Progenitor cell of endocrine pancreas (in vitro differentiated cells): ENCODE data around the gene DPCD. TPM values are rescaled to one million over a fixed set of nuclear protein-coding genes. Genes with fewer than 3 reads are reported as not detected.

Experiments
- DNase-seq: peaks from one replicate; pipeline ENCODE4 v3.0.0; 2021; ENCODE audit warnings: low spot score; ENCODE audit not compliant: unreplicated experiment
- H3K27ac Mint-ChIP-seq: 2 replicates; pipeline ENCODE4 v1.8.0; 2021; ENCODE audit warnings: mild to moderate bottlenecking, moderate library complexity, mixed read lengths
- H3K27me3 Mint-ChIP-seq: 2 replicates; pipeline ENCODE4 v1.8.0; 2021; ENCODE audit warnings: mixed read lengths
- H3K36me3 Mint-ChIP-seq: 2 replicates; pipeline ENCODE4 v1.8.0; 2022; ENCODE audit warnings: mixed read lengths; ENCODE audit not compliant: insufficient read depth
- H3K4me1 Mint-ChIP-seq: 2 replicates; pipeline ENCODE4 v1.8.0; 2021; ENCODE audit warnings: low read depth, mixed read lengths
- H3K4me3 Mint-ChIP-seq: 2 replicates; pipeline ENCODE4 v1.8.0; 2021; ENCODE audit warnings: low read depth, mild to moderate bottlenecking, moderate library complexity, mixed read lengths
- H3K9me3 Mint-ChIP-seq: 2 replicates; pipeline ENCODE4 v1.8.0; 2021; ENCODE audit warnings: low read depth, mixed read lengths
- total RNA-seq: library from RNA; stranded (reverse); gene quantifications from 2 replicates; pipeline ENCODE4 v1.2.1, GENCODE V29; 2021
- TF ChIP-seq, protein P1 (sequence below): fragments of 200-600 bp; sonication (generic); IDR thresholded peaks from one replicate; pipeline ENCODE4 v1.5.0; 2021; ENCODE audit warnings: antibody characterized with exemption, mild to moderate bottlenecking; ENCODE audit not compliant: unreplicated experiment

The DPCD gene
- total RNA-seq, 1 donor from 2014 or later: 27.4 TPM

DNA sequence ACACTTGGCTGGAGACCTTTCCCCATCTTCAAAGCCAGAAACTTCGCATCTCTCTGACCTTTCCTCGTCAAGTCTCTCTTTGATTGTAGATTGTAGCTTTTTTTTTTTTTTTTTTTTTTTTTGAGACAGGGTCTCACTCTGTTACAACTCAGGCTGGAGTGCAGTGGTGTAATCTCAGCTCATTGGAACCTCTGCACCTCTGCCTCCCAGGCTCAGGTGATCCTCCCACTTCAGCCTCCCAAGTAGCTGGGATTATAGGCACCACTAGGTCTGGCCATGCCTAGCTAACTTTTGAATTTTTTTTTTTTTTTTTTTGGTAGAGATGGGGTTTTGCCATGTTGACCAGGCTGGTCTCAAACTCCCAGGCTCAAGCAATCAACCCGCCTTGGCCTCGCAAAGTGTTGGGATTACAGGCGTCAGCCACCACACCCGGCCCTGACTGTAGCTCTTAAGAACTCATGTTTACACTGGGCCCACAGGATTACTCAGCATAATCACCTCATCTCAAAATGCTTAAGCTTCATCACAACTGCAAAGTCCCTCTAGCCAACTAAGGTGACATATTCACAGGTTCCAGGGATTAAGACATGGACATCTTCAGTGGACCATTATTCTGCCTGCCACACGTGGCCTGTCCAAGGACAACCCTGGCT, 11.8 kb upstream of the DPCD start:
- H3K4me3 Mint-ChIP-seq: no peak overlapping the region
- peaks cover 3% of the 10 kb centered on the region for H3K9me3 Mint-ChIP-seq
- no peaks in the 10 kb centered on the region for H3K4me1 Mint-ChIP-seq
- peaks cover 17% of the 10 kb centered on the region for H3K27me3 Mint-ChIP-seq
- H3K36me3 Mint-ChIP-seq: peaks cover 3% of the 10 kb centered on the region
- no peak for DNase-seq
- TF ChIP-seq, protein P1, sequence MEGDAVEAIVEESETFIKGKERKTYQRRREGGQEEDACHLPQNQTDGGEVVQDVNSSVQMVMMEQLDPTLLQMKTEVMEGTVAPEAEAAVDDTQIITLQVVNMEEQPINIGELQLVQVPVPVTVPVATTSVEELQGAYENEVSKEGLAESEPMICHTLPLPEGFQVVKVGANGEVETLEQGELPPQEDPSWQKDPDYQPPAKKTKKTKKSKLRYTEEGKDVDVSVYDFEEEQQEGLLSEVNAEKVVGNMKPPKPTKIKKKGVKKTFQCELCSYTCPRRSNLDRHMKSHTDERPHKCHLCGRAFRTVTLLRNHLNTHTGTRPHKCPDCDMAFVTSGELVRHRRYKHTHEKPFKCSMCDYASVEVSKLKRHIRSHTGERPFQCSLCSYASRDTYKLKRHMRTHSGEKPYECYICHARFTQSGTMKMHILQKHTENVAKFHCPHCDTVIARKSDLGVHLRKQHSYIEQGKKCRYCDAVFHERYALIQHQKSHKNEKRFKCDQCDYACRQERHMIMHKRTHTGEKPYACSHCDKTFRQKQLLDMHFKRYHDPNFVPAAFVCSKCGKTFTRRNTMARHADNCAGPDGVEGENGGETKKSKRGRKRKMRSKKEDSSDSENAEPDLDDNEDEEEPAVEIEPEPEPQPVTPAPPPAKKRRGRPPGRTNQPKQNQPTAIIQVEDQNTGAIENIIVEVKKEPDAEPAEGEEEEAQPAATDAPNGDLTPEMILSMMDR: no peak
- H3K27ac Mint-ChIP-seq: no peak overlapping the region

DNA sequence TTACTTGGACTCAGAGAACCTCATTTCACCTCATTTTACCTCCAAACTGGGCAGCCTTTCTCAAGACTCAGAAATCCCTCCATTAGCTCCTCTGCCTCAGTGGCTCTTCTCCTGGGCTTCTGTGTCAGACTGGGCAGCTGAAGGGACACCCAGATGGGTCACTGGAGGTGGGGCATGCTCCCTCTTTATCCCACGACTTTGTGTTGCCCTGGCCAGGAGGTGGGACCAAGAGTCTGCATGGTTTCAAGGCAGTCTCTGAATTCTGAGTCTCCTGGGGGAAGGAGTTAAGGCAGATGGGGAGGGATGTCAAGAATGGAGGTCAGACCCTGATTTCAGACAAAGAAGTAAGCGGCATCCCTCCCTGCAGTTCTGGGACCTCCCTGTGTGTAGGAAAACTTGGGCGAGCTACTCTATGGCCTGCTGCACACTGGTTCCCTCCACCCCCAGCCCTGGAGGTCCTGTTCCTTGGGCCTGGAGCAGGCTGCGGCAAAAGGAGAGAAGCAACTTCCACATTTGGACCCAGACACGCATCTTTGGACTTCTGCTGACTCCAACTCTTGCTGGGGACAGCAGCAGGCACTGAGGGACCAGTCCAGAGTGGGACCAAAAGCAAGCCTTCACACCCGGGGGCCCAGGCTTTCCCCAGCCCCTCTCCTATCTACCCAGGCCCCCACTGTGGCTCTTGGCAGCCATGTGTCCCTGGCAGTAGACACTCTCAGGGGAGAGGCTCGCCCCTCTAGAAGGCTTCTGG, 10.8 kb upstream of the DPCD start:
- Mint-ChIP-seq H3K27ac (no peak overlapping the region), H3K36me3 (peaks cover 3% of the 10 kb centered on the region), H3K27me3 (peaks cover 8% of the 10 kb centered on the region), H3K4me1 (no peaks in the 10 kb centered on the region), H3K4me3 (no peak overlapping the region), H3K9me3 (peaks cover 3% of the 10 kb centered on the region)
- no peak for DNase-seq
- TF ChIP-seq, protein P1: no peak

GRCh38 chr10:101578192-101578591, 9.9 kb upstream of the DPCD start:
- Mint-ChIP-seq H3K27ac (peak overlapping the region; percentile 3), H3K9me3 (no peaks in the 10 kb centered on the region), H3K27me3 (no peaks in the 10 kb centered on the region), H3K36me3 (peaks cover 3% of the 10 kb centered on the region), H3K4me3 (no peak overlapping the region), H3K4me1 (no peaks in the 10 kb centered on the region)
- no peak for DNase-seq
- TF ChIP-seq, protein P1: no peak

DNA sequence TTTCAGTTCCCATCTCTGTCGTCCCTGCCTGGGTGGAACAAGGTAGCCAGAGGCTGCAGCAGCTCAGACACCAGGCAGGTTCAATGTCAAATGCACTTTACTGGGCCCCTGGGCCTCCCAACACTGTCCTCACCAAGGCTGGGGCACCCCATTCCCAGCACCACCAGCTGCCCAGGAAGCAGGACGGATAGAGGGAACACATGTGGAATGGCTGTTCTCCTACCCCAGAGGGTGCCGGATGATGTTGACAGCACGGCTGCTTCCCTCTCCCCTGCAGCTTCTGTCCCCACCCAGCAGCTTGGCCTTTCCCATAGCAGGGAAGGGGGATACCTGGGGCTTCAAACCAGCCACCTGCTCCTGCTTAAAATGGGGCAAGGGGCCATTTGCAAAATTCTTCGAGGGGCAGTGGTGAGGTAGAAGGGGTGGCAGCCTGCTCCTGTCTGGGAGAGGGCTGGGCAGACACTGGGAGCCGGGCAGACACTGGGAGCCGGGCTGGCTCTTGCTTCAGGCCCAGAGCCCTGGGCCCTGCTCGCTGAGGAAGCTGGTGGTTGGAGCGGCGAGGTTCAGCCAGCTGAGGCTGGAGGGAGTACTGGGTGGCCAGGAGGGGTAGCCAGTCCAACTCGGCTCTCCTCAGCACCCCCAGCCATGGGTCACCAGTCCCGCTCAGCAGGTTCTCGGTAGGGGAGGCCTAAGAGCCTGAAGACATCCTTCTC, 9.2 kb upstream of the DPCD start:
- H3K4me3 Mint-ChIP-seq: no peak overlapping the region
- no peaks in the 10 kb centered on the region for H3K27me3 Mint-ChIP-seq
- H3K36me3 Mint-ChIP-seq: peaks cover 3% of the 10 kb centered on the region
- no peak overlapping the region for H3K27ac Mint-ChIP-seq
- no peaks in the 10 kb centered on the region for H3K9me3 Mint-ChIP-seq
- TF ChIP-seq, protein P1: no peak
- no peak for DNase-seq
- H3K4me1 Mint-ChIP-seq: no peaks in the 10 kb centered on the region

GRCh38 chr10:101579516-101579870, 8.6 kb upstream of the DPCD start:
- no peaks in the 10 kb centered on the region for H3K27me3 Mint-ChIP-seq
- H3K4me3 Mint-ChIP-seq: no peak overlapping the region
- no peaks in the 10 kb centered on the region for H3K9me3 Mint-ChIP-seq
- peaks cover 5% of the 10 kb centered on the region for H3K36me3 Mint-ChIP-seq
- no peaks in the 10 kb centered on the region for H3K4me1 Mint-ChIP-seq
- no peak for DNase-seq
- TF ChIP-seq, protein P1: no peak
- no peak overlapping the region for H3K27ac Mint-ChIP-seq
